PC-9 (cell line): ENCODE results near the gene FGF4. TPM values are rescaled to one million over a fixed set of nuclear protein-coding genes. Genes with fewer than 3 reads are reported as not detected.

ENCODE experiments used
- BruUV-seq: library from RNA; stranded (reverse); fragments of 400-500 nt; replicated peaks from 2 replicates; lab custom pipeline; 2021; lab: Mats Ljungman, UMichigan
- CTCF ChIA-PET: fragments of 300-600 bp; sonication (Branson Sonifier 250); formaldehyde crosslinking; loops from one replicate; lab custom pipeline; 2022; ENCODE audit warnings: antibody characterized with exemption; lab: Charles Lee
- POLR2A ChIA-PET: fragments of 300-600 bp; sonication (Branson Sonifier 250); formaldehyde crosslinking; loops from one replicate; lab custom pipeline; 2022; ENCODE audit warnings: antibody characterized with exemption; ENCODE audit not compliant: unreplicated experiment; lab: Charles Lee
- DNase-seq, 2 experiments: peaks; one replicate each; pipeline versions ENCODE4 v3.0.0 to v3.0.0-alpha.2; 2015 to 2022; ENCODE audit warnings: mixed read lengths in 1 of 2
- H2AFZ ChIP-seq: fragments of 200-600 bp; sonication (generic); 2 replicates; pipeline ENCODE4 v1.8.1; 2017; ENCODE audit warnings: antibody characterized with exemption
- H3F3A ChIP-seq: fragments of 200-600 bp; sonication (generic); 2 replicates; pipeline ENCODE4 v1.8.1; 2017; ENCODE audit warnings: antibody characterized with exemption, mild to moderate bottlenecking, low read depth; ENCODE audit not compliant: insufficient read depth
- H3K27ac ChIP-seq: fragments of 200-600 bp; sonication (generic); 2 replicates; pipeline ENCODE4 v1.6.1; 2016; ENCODE audit warnings: mixed run types
- H3K27me3 ChIP-seq: fragments of 200-600 bp; sonication (generic); 2 replicates; pipeline ENCODE4 v1.6.1; 2016; ENCODE audit warnings: low read depth, mixed run types; ENCODE audit not compliant: insufficient read depth
- H3K36me3 ChIP-seq: fragments of 200-600 bp; sonication (generic); 2 replicates; pipeline ENCODE4 v1.6.1; 2016; ENCODE audit warnings: low read depth, mixed run types
- H3K4me1 ChIP-seq: fragments of 200-600 bp; sonication (generic); replicated peaks from 2 replicates; pipeline ENCODE4 v1.6.1; 2016; ENCODE audit warnings: mixed run types; ENCODE audit not compliant: insufficient read depth
- H3K4me2 ChIP-seq: fragments of 200-600 bp; sonication (generic); 2 replicates; pipeline ENCODE4 v1.6.1; 2017; ENCODE audit warnings: mixed run types
- H3K4me3 ChIP-seq: fragments of 200-600 bp; sonication (generic); 2 replicates; pipeline ENCODE4 v1.6.1; 2016; ENCODE audit warnings: mixed run types
- H3K79me2 ChIP-seq: fragments of 200-600 bp; sonication (generic); 2 replicates; pipeline ENCODE4 v1.6.1; 2017; ENCODE audit warnings: low read depth, mixed run types
- H3K9me2 ChIP-seq: fragments of 200-600 bp; sonication (generic); 2 replicates; pipeline ENCODE4 v1.8.1; 2017; ENCODE audit warnings: mild to moderate bottlenecking; ENCODE audit not compliant: insufficient read depth
- H3K9me3 ChIP-seq: fragments of 200-600 bp; sonication (generic); 2 replicates; pipeline ENCODE4 v1.8.1; 2016; ENCODE audit warnings: low read depth; ENCODE audit not compliant: insufficient read depth
- H4K20me1 ChIP-seq: fragments of 200-600 bp; sonication (generic); 2 replicates; pipeline ENCODE4 v1.8.1; 2017; ENCODE audit not compliant: insufficient read depth
- CTCF ChIP-seq: fragments of 200-600 bp; sonication (generic); conservative IDR thresholded peaks from 2 replicates; pipeline ENCODE4 v1.6.1; 2017; ENCODE audit warnings: mixed run types, antibody characterized with exemption, mild to moderate bottlenecking, moderate library complexity
- EZH2 ChIP-seq: fragments of 200-600 bp; sonication (generic); IDR thresholded peaks from 2 replicates; pipeline ENCODE4 v1.8.0; 2017; ENCODE audit warnings: antibody characterized with exemption, low read depth
- intact Hi-C: fragments of 100-400 bp; cut with micrococcal nuclease; formaldehyde crosslinking; loops from one replicate; pipeline ENCODE4 v1.10.0; 2022; ENCODE audit not compliant: unreplicated experiment
- total RNA-seq: library from RNA; stranded (reverse); gene quantifications from 2 replicates; pipeline ENCODE4 v1.2.3, GENCODE V29; 2021

The FGF4 gene
- total RNA-seq, 1 experiment from 2014 or later, result not detected

- CTCF ChIA-PET, result no interaction called here
- POLR2A ChIA-PET, result no interaction called here
- peaks cover 3% of the 10 kb centered on the region; the same call in 1 of the 2 replicates for H3F3A ChIP-seq
- BruUV-seq, result no TSS peak
- no peaks in the 10 kb centered on the region for H3K27me3 ChIP-seq
- H3K4me2 ChIP-seq, result no peak overlapping the region
- TF ChIP-seq CTCF (no peak), EZH2 (no peak)
- intact Hi-C loops, result no loop called here
- no peak overlapping the region for H3K4me3 ChIP-seq
- no peaks in the 10 kb centered on the region for H3K79me2 ChIP-seq
- no peak overlapping the region for H2AFZ ChIP-seq
- DNase-seq, result no peak
- peaks cover 30% of the 10 kb centered on the region for H3K4me1 ChIP-seq
- H3K9me3 ChIP-seq, result no peaks in the 10 kb centered on the region
- H3K36me3 ChIP-seq, result no peaks in the 10 kb centered on the region
- H3K9me2 ChIP-seq, result no peaks in the 10 kb centered on the region
- H3K27ac ChIP-seq, result no peak overlapping the region
- no peaks in the 10 kb centered on the region for H4K20me1 ChIP-seq
Measured at GRCh38 chr11:69746752-69747742, 28.1 kb downstream of the FGF4 start.

GRCh38 chr11:69746140-69746539 lies 29.0 kb downstream of the FGF4 start:
- no TSS peak for BruUV-seq
- no peak for DNase-seq
- H3K9me2 ChIP-seq, result no peaks in the 10 kb centered on the region
- H3K4me1 ChIP-seq, result peaks cover 30% of the 10 kb centered on the region
- ChIA-PET POLR2A (no interaction called here), CTCF (no interaction called here)
- H3K4me2 ChIP-seq, result no peak overlapping the region
- no peaks in the 10 kb centered on the region for H3K9me3 ChIP-seq
- no peaks in the 10 kb centered on the region for H3K79me2 ChIP-seq
- H3F3A ChIP-seq, result peaks cover 3% of the 10 kb centered on the region; the same call in 1 of the 2 replicates
- no peak overlapping the region for H3K4me3 ChIP-seq
- no peaks in the 10 kb centered on the region for H3K27me3 ChIP-seq
- no peaks in the 10 kb centered on the region for H4K20me1 ChIP-seq
- TF ChIP-seq CTCF (no peak), EZH2 (no peak)
- intact Hi-C loops, result no loop called here
- H3K36me3 ChIP-seq, result no peaks in the 10 kb centered on the region
- H3K27ac ChIP-seq, result no peak overlapping the region
- no peak overlapping the region for H2AFZ ChIP-seq

GRCh38 chr11:69745201-69745600 lies 29.9 kb downstream of the FGF4 start:
- peaks cover 30% of the 10 kb centered on the region for H3K4me1 ChIP-seq
- H3K79me2 ChIP-seq, result no peaks in the 10 kb centered on the region
- H3K27ac ChIP-seq, result no peak overlapping the region
- H3K36me3 ChIP-seq, result no peaks in the 10 kb centered on the region
- intact Hi-C loops, result no loop called here
- peaks cover 3% of the 10 kb centered on the region; the same call in 1 of the 2 replicates for H3F3A ChIP-seq
- BruUV-seq, result no TSS peak
- no peak overlapping the region for H2AFZ ChIP-seq
- no peaks in the 10 kb centered on the region for H3K27me3 ChIP-seq
- H3K9me3 ChIP-seq, result no peaks in the 10 kb centered on the region
- TF ChIP-seq EZH2, result no peak
- no peak for TF ChIP-seq CTCF
- H3K4me3 ChIP-seq, result no peak overlapping the region
- CTCF ChIA-PET, result no interaction called here
- POLR2A ChIA-PET, result no interaction called here
- DNase-seq, result no peak
- H3K9me2 ChIP-seq, result no peaks in the 10 kb centered on the region
- no peak overlapping the region for H3K4me2 ChIP-seq
- no peaks in the 10 kb centered on the region for H4K20me1 ChIP-seq
